ENCODE measurements around the gene PANX3.

PANX3 gene

GRCh38 chr11:124611064-124611463 is at the start of gene PANX3:
TSS of gene PANX3 (plus strand) at chr11:124611428. CDS start at chr11:124611557, 129 bp downstream.
- no peak within 1 kb of the TSS for H3K4me3 ChIP-seq (ENCODE audit: low read length)
- no peak for TF ChIP-seq ZNF274 (IDR thresholded peaks at IDR 0.05; ENCODE audit: low read depth, low read length)

GRCh38 chr11:124569697-124570096 is 41.5 kb upstream of the PANX3 start, which contains the start of gene OR8A1:
TSS of gene OR8A1 (plus strand) at chr11:124569997. CDS start at chr11:124570120, 123 bp downstream.
- no peak for TF ChIP-seq ZNF274 (IDR thresholded peaks at IDR 0.05; ENCODE audit: low read depth, low read length)
- no peak within 1 kb of the TSS for H3K4me3 ChIP-seq (ENCODE audit: low read length)

- TF ChIP-seq ZNF274 (IDR thresholded peaks at IDR 0.05; ENCODE audit: low read depth, low read length): no peak
- no peak overlapping the region for H3K4me3 ChIP-seq (ENCODE audit: low read length)
Measured at GRCh38 chr11:124570160-124570559, 41.1 kb upstream of the PANX3 start.

DNA sequence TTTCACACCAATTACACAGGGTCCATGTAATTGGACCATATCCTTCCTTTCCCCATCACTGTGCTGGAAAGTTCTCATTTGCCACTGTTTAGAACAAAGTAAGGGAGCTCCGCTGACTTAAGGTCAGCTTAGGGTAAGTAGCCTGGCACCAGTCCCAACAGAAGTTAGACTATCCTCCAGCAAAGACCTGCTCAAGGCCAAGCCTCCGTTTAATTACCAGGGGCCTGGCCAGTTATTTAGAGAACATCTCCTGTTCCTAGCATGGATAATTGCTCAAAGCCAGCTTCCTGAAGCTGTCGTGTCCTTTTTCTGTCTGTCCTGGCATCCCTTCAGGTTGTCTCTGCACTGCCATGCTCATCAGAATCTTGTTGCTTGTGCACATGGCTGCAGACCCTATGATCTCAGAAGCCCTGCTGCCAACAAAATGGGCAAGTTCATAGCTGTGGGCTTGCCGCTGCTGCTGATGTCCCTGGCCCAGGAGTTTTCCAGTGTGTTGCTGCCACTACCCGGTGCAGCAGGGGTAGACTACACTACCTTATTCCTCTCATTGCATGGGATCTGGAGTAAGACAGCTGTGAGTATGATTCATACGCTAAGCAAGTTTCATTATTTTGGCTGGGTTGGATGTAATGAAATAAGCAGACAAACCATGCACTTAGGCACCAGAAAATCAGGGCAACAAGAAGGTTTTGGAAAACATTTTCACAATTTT is 33.4 kb upstream of the PANX3 start:
- H3K4me3 ChIP-seq (ENCODE audit: low read length): no peak overlapping the region
- no peak for TF ChIP-seq ZNF274 (IDR thresholded peaks at IDR 0.05; ENCODE audit: low read depth, low read length)

DNA sequence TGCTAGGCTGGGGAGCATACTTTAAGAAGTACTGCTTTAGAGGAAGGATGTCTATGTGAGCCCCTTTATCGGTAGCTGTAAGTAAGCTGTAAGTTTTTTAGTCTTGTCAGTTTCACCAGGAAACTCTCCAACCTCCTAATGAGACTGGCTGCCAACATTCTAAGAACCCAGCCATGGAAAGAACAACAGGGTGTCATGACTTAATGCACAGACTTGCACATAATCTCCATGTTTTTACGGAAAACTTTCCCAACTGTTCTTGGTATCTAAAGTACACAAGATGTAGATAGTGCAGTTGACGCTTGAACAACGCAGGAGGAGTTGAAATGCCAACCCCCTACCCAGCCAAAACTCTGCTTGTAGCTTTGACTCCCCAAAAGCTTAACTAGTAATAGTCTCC is 32.5 kb upstream of the PANX3 start:
- TF ChIP-seq ZNF274 (IDR thresholded peaks at IDR 0.05; ENCODE audit: low read depth, low read length): no peak
- H3K4me3 ChIP-seq (ENCODE audit: low read length): no peak overlapping the region

GRCh38 chr11:124581817-124582216 is 29.4 kb upstream of the PANX3 start:
- TF ChIP-seq ZNF274 (IDR thresholded peaks at IDR 0.05; ENCODE audit: low read depth, low read length): no peak
- no peak overlapping the region for H3K4me3 ChIP-seq (ENCODE audit: low read length)

DNA sequence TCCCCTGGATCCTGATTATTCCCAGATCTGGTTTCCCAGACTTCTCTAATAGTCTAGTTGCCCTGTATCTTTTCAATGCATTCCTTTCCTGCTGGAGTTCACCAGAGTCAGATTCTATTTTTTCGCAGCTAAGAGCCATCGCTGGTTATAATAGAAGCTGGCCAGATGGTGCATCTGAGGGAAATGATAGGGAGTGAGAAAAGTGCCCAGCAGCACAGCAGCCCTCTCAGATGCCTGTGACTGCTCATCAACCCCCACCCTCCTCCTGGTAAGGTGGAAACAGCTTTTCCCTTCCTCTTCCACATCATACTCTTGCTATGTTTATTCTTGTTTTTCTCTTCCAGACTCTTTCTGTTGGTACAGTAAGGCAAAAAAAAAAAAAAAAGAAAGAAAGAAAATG is 28.7 kb upstream of the PANX3 start:
- H3K4me3 ChIP-seq (ENCODE audit: low read length): no peak overlapping the region
- no peak for TF ChIP-seq ZNF274 (IDR thresholded peaks at IDR 0.05; ENCODE audit: low read depth, low read length)

- no peak overlapping the region for H3K4me3 ChIP-seq (ENCODE audit: low read length)
- no peak for TF ChIP-seq ZNF274 (IDR thresholded peaks at IDR 0.05; ENCODE audit: low read depth, low read length)
Measured at GRCh38 chr11:124583781-124584180, 27.4 kb upstream of the PANX3 start.

DNA sequence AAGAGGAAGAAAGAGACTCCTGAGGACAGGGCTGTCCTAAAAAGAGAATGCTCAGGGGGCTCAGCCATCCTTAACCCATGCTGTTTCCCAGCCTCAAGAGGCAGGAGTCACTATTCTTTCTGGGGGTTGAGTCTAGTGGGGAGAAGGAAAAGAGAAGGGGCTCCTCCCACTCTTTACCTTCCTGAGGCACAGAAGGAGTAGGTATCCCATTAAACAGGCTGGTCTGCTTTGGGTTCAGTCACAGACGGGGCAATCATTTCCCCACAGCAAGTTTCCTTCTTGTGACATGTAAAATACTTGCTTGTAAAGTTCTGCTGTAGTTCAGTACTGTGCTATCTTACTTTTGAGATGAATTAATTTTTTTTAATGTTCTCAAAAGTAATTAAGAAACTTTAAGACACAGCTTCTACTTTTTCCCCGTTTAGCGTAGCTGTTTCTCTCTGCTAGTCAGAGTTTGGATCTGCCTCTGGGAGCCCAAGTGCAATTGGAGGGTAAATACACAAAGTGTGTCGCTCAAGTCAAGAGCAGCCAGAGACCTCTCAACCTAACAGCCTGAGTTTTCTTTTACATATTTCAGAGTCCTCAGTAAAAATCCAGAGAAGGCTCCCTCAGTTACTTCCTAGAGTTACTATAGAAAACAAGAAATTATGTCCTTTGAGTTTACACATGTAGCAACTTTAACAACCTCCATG is 26.4 kb upstream of the PANX3 start:
- H3K4me3 ChIP-seq (ENCODE audit: low read length): no peak overlapping the region
- no peak for TF ChIP-seq ZNF274 (IDR thresholded peaks at IDR 0.05; ENCODE audit: low read depth, low read length)

DNA sequence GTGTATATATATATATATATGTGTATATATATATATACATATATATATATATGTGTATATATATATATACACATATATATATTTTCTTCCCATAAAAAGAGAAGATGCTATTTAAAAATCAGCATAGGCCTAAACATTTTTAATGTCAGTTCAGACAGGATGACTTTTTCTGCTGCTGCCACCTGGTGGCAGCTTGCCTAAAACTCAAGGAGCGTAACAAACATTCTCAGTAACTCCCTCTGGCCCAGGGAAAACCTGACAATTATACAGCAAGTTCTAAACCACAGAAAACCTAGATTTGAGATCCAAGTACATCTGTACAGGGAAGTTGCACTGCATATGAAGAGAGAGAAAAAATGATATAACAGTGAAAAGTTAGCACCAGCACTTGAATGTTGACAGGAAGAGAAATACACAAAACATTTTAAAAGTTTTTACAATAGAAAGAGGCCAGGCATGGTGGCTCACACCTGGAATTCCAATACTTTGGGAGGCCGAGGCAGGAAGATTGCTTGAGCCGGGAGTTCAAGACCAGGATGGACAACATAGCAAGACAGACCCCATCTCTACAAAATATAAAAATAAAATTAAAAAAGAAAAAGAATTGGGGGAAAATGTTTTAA is 24.9 kb upstream of the PANX3 start:
- no peak overlapping the region for H3K4me3 ChIP-seq (ENCODE audit: low read length)
- TF ChIP-seq ZNF274 (IDR thresholded peaks at IDR 0.05; ENCODE audit: low read depth, low read length): no peak

DNA sequence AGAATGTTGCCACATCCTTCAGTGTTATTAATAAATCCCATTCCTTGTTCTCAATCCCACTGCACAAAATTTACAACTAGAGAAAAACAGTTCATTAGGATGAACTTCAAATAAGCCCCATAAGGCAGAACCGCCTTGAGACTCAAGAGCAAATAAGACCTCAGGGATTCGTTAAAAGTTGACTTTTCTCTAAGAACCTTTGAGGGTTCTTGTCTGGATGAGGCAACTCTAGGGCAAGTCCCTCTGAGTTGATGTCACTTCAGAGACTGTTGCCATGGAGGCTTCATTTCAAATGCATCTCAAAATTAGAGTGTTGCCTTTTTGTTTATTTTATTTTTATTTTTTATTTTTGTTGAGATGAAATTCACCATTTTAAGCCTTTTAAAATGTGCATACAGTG is 19.8 kb upstream of the PANX3 start:
- H3K4me3 ChIP-seq (ENCODE audit: low read length): no peak overlapping the region
- TF ChIP-seq ZNF274 (IDR thresholded peaks at IDR 0.05; ENCODE audit: low read depth, low read length): no peak

DNA sequence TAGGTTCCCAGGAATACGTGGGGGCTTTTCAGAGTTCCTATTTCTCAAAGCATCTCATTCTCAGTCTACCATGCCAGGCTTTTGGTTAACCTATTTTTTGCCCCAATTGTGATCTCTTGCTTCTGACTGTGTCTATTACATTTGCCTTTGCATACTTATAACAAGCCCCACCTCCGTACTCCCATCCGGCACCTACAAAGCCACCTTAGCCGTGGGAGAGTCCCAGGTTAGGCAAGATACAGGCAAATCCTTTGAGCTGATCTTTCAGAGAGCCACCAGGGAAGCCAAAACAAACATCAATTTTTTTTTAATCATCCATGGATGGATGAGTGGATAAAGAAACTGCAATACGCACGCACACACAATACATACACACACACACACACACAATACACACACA is 18.6 kb upstream of the PANX3 start:
- H3K4me3 ChIP-seq (ENCODE audit: low read length): no peak overlapping the region
- TF ChIP-seq ZNF274 (IDR thresholded peaks at IDR 0.05; ENCODE audit: low read depth, low read length): no peak

DNA sequence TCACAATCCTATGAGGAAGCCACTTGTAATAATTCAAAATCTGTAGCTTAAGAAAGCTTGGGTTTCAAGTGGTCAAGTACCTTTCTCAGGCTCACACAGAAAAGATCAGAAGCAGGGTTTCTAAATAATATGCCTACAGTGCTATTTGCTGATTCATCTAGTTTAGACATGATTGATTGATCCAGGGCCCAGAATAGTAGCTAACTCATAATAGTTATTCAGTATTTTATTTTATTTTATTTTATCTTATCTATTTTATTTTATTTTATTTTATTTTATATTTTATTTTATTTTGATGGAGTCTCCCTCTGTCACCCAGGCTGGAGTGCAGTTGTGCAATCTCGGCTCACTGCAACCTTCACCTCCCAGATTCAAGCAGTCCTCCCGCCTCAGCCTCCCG is 15.9 kb upstream of the PANX3 start:
- TF ChIP-seq ZNF274 (IDR thresholded peaks at IDR 0.05; ENCODE audit: low read depth, low read length): no peak
- no peak overlapping the region for H3K4me3 ChIP-seq (ENCODE audit: low read length)

- no peak for TF ChIP-seq ZNF274 (IDR thresholded peaks at IDR 0.05; ENCODE audit: low read depth, low read length)
- H3K4me3 ChIP-seq (ENCODE audit: low read length): no peak overlapping the region
Measured at GRCh38 chr11:124597626-124598025, 13.6 kb upstream of the PANX3 start.
